H1 (cell line): ENCODE measurements around the gene PRDM10.

Experiments used
- CTCF ChIP-seq, 3 experiments: IDR thresholded peaks; 1 replicate in 2 of 3; 2 replicates in 1 of 3; pipeline versions ENCODE4 v1.5.1 to v1.6.1; 2011; ENCODE audit warnings: low read length in 3 of 3, mild to moderate bottlenecking in 3 of 3, inconsistent platforms in 2 of 3, low read depth in 1 of 3, moderate library complexity in 1 of 3; ENCODE audit not compliant: insufficient read depth in 1 of 3; ENCODE audit errors: control extremely low read depth in 1 of 3
- JUN ChIP-seq: IDR thresholded peaks from 2 replicates; pipeline ENCODE4 v1.6.1; 2011; ENCODE audit warnings: low read depth, mild to moderate bottlenecking, improper control_type of control experiment, low read length
- SP1 ChIP-seq: IDR thresholded peaks from 2 replicates; pipeline ENCODE4 v1.6.1; 2011; ENCODE audit warnings: low read depth, low read length

- TF ChIP-seq SP1, result no peak
- no peak for TF ChIP-seq CTCF (IDR thresholded peaks at IDR 0.05; ENCODE audit: control extremely low read depth in 1 of 3, insufficient read depth in 1 of 3, low read depth in 1 of 3, low read length in 3 of 3)
- no peak for TF ChIP-seq JUN
These were observed 14.7 kb downstream of the PRDM10 start for GRCh38 chr11:129987950-129988349.
